ENCODE measurements around the gene GRK5. TPM values are rescaled to one million over a fixed set of nuclear protein-coding genes. Genes with fewer than 3 reads are reported as not detected.

Gene GRK5
- total RNA-seq, 1 experiment from 2014 or later, result 1.2 TPM

- H3K4me2 ChIP-seq (ENCODE audit: insufficient read depth, insufficient read length, low read length), result peak overlapping the region; percentile 68
- TF ChIP-seq CTCF (conservative IDR thresholded peaks at IDR 0.05), result peak; percentile 73
- H3K27me3 ChIP-seq (ENCODE audit: insufficient read depth, low read length), result peaks cover 12% of the 10 kb centered on the region; the same call in 1 of the 2 replicates
- peak overlapping the region; percentile 77 to 92 for H3K4me3 Mint-ChIP-seq
- H4K8ac ChIP-seq (replicated peaks; ENCODE audit: insufficient read length, low read depth, low read length), result no peak overlapping the region
- no peaks in the 10 kb centered on the region; a peak in 1 of 7 replicates for H3K36me3 Mint-ChIP-seq (ENCODE audit: insufficient read depth in 1 of 3, low read depth in 3 of 3)
- no peak overlapping the region for H4K5ac ChIP-seq (ENCODE audit: insufficient read length, low read depth, low read length)
- H2BK12ac ChIP-seq (ENCODE audit: insufficient read length, low read depth, low read length), result no peak overlapping the region
- peaks cover 40 to 41% of the 10 kb centered on the region in 2 experiments for H3K4me1 Mint-ChIP-seq
- no peak overlapping the region for H3K56ac ChIP-seq (ENCODE audit: insufficient read length, low read depth, low read length)
- H3K27me3 Mint-ChIP-seq (ENCODE audit: low read depth), result peaks cover 24% of the 10 kb centered on the region
- H3K27ac Mint-ChIP-seq, result peak overlapping the region; percentile 78 to 97 (median 95); a peak in 3 of 7 replicates
- H2BK20ac ChIP-seq (ENCODE audit: low read depth, low read length, poor library complexity, severe bottlenecking), result no peak overlapping the region
- no peaks in the 10 kb centered on the region for H3K4me1 ChIP-seq (ENCODE audit: insufficient read depth, low read length)
- H3K79me1 ChIP-seq (ENCODE audit: insufficient read depth, low read depth, low read length, poor library complexity, severe bottlenecking), result no peaks in the 10 kb centered on the region
- H2BK120ac ChIP-seq (ENCODE audit: low read depth, low read length, poor library complexity, severe bottlenecking), result no peak overlapping the region
- no peaks in the 10 kb centered on the region for H3K9me3 ChIP-seq (ENCODE audit: control insufficient read depth, low read depth, low read length)
- peak overlapping the region; percentile 89 for H3K14ac ChIP-seq (ENCODE audit: insufficient read depth, low read length)
- H2AK5ac ChIP-seq (ENCODE audit: insufficient read length, low read length), result no peak overlapping the region
- no peak overlapping the region for H3K9ac ChIP-seq (ENCODE audit: extremely low read depth, insufficient read length, low read length)
- peak overlapping the region; percentile 61 for H3K18ac ChIP-seq (ENCODE audit: insufficient read length, low read depth, low read length)
- no peak overlapping the region for H3K23ac ChIP-seq (ENCODE audit: insufficient read length, low read depth, low read length)
- H2BK5ac ChIP-seq (ENCODE audit: insufficient read length, low read length), result no peak overlapping the region
- WGBS (ENCODE audit: extremely low coverage, insufficient read length, low lambda C conversion rate), result no CpG with 5 or more reads among the region's 97 CpGs
- no peak overlapping the region for H4K91ac ChIP-seq (ENCODE audit: insufficient read length, low read depth, low read length)
- no peak overlapping the region for H3T11ph ChIP-seq (ENCODE audit: low read length)
- H3K4ac ChIP-seq (ENCODE audit: low read depth, low read length), result no peak overlapping the region; the same call in 1 of the 2 replicates
- DNase-seq, result peak; percentile 64
- no peak overlapping the region for H2AFZ ChIP-seq (ENCODE audit: low read length)
- no peaks in the 10 kb centered on the region; a peak in 2 of 5 replicates for H3K9me3 Mint-ChIP-seq
- no peak overlapping the region for H3K27ac ChIP-seq (ENCODE audit: insufficient read length, low read depth, low read length)
- no peaks in the 10 kb centered on the region for H4K20me1 ChIP-seq (ENCODE audit: control insufficient read depth, insufficient read depth, insufficient read length)
- H3K23me2 ChIP-seq (ENCODE audit: insufficient read length, low read depth, low read length, poor library complexity, severe bottlenecking), result peaks cover 6% of the 10 kb centered on the region
- H2BK15ac ChIP-seq (ENCODE audit: low read depth, low read length), result no peak overlapping the region
- H3K79me2 ChIP-seq (ENCODE audit: insufficient read depth, low read length), result no peaks in the 10 kb centered on the region
Observed at GRCh38 chr10:119206603-119207365, 587 bp upstream of the GRK5 start.

Data from H9 (cell line).